ENCODE results near the gene ATP8A2. TPM values are rescaled to one million over a fixed set of nuclear protein-coding genes. Genes with fewer than 3 reads are reported as not detected.

ATP8A2 gene
- total RNA-seq, 1 experiment from 2014 or later, result 0.26 TPM

DNA sequence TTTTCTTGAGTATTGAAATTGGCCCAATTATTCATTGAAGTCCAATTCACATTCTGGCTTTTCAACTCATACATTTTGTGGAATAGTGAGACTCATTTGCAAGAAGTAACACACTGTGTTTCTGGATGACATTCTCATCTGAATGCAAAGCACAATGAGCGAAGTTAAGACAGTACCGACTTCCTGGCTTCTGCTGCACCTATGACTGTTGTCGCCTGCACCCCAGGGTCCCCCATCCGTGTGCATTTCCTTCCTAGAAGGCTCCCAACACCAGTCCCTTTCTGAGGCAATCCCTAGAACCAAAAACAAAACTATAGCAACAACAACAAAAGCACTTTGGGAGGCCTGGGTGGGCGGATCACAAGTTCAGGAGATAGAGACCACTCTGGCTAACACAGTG is 496.7 kb downstream of the ATP8A2 start:
- CTCF ChIA-PET, result no interaction called here
- Mint-ChIP-seq H3K27me3 (ENCODE audit: insufficient read depth, unreplicated experiment) (no peaks in the 10 kb centered on the region), H3K36me3 (ENCODE audit: insufficient read depth, unreplicated experiment) (no peaks in the 10 kb centered on the region), H3K4me3 (ENCODE audit: unreplicated experiment) (no peak overlapping the region), H3K9me3 (ENCODE audit: unreplicated experiment) (no peaks in the 10 kb centered on the region), H3K4me1 (ENCODE audit: insufficient read depth, unreplicated experiment) (no peaks in the 10 kb centered on the region), H3K27ac (ENCODE audit: low read depth, unreplicated experiment) (no peak overlapping the region)
- TF ChIP-seq, protein P1, sequence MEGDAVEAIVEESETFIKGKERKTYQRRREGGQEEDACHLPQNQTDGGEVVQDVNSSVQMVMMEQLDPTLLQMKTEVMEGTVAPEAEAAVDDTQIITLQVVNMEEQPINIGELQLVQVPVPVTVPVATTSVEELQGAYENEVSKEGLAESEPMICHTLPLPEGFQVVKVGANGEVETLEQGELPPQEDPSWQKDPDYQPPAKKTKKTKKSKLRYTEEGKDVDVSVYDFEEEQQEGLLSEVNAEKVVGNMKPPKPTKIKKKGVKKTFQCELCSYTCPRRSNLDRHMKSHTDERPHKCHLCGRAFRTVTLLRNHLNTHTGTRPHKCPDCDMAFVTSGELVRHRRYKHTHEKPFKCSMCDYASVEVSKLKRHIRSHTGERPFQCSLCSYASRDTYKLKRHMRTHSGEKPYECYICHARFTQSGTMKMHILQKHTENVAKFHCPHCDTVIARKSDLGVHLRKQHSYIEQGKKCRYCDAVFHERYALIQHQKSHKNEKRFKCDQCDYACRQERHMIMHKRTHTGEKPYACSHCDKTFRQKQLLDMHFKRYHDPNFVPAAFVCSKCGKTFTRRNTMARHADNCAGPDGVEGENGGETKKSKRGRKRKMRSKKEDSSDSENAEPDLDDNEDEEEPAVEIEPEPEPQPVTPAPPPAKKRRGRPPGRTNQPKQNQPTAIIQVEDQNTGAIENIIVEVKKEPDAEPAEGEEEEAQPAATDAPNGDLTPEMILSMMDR (IDR thresholded peaks at IDR 0.05; ENCODE audit: unreplicated experiment), result no peak
- DNase-seq (ENCODE audit: unreplicated experiment), result no peak
- intact Hi-C loops (cut with micrococcal nuclease), result no loop called here
- POLR2A ChIA-PET, result no interaction called here
- BruUV-seq (replicated peaks), result no TSS peak

- no peaks in the 10 kb centered on the region for H3K4me1 Mint-ChIP-seq (ENCODE audit: insufficient read depth, unreplicated experiment)
- no peaks in the 10 kb centered on the region for H3K9me3 Mint-ChIP-seq (ENCODE audit: unreplicated experiment)
- intact Hi-C loops (cut with micrococcal nuclease), result no loop called here
- H3K27ac Mint-ChIP-seq (ENCODE audit: low read depth, unreplicated experiment), result no peak overlapping the region
- TF ChIP-seq, protein P1 (IDR thresholded peaks at IDR 0.05; ENCODE audit: unreplicated experiment), result no peak
- H3K4me3 Mint-ChIP-seq (ENCODE audit: unreplicated experiment), result no peak overlapping the region
- H3K27me3 Mint-ChIP-seq (ENCODE audit: insufficient read depth, unreplicated experiment), result no peaks in the 10 kb centered on the region
- DNase-seq (ENCODE audit: unreplicated experiment), result no peak
- ChIA-PET CTCF (no interaction called here), POLR2A (no interaction called here)
- no peaks in the 10 kb centered on the region for H3K36me3 Mint-ChIP-seq (ENCODE audit: insufficient read depth, unreplicated experiment)
- no TSS peak for BruUV-seq (replicated peaks)
Measured at GRCh38 chr13:25869941-25870340, 498.2 kb downstream of the ATP8A2 start.

GRCh38 chr13:25871389-25872125 is 499.8 kb downstream of the ATP8A2 start:
- no peak overlapping the region for H3K27ac Mint-ChIP-seq (ENCODE audit: low read depth, unreplicated experiment)

DNA sequence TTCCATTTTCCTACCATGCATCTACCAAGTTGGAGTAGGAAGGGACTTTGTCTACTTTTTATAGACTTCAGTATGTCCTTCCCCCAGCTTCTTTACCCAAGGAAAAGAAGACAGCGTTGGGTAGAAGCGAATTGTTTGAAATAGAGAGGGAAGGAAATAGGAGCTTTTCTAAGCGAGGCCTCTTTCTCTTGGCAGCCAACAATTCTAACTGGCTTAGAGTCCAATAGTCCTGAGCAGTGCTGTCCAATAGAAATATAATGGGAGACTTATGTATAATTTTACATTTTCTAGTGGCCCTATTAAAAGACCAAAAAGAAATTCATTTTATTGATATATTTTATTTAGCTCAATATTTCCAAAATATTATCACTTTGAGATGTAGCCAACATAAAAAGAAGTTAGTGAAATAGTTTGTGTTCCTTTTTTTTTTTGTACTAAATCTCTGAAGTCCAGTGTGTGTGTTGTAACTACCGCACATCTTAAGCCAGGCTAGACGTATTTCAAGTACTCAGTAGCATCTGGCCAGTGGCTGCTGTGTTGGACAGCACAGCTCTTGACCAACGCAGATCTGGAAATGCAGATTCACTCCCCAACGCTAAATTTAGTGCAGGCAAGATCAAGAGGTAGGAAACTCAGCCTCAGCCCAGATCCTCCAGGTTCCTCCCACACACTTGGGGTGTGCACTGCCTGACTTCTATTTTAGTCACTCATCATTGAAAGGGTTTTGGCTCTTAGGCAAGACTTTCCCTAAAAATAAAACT is 500.9 kb downstream of the ATP8A2 start:
- TF ChIP-seq, protein P1 (IDR thresholded peaks at IDR 0.05; ENCODE audit: unreplicated experiment), result no peak
- BruUV-seq (replicated peaks), result no TSS peak
- no peaks in the 10 kb centered on the region for H3K9me3 Mint-ChIP-seq (ENCODE audit: unreplicated experiment)
- H3K4me1 Mint-ChIP-seq (ENCODE audit: insufficient read depth, unreplicated experiment), result no peaks in the 10 kb centered on the region
- peak; percentile 30 for DNase-seq (ENCODE audit: unreplicated experiment)
- intact Hi-C loops (cut with micrococcal nuclease), result no loop called here
- no peak overlapping the region for H3K4me3 Mint-ChIP-seq (ENCODE audit: unreplicated experiment)
- ChIA-PET CTCF (no interaction called here), POLR2A (interaction anchor here (0.7 to 0.9 kb wide), 2 partner anchors 17 to 29 kb away, joined by 3 to 4 read pairs; no protein-coding TSS in a partner anchor)
- H3K36me3 Mint-ChIP-seq (ENCODE audit: insufficient read depth, unreplicated experiment), result no peaks in the 10 kb centered on the region
- H3K27ac Mint-ChIP-seq (ENCODE audit: low read depth, unreplicated experiment), result no peak overlapping the region
- no peaks in the 10 kb centered on the region for H3K27me3 Mint-ChIP-seq (ENCODE audit: insufficient read depth, unreplicated experiment)

More at GRCh38 chr13:25871389-25872125, 499.8 kb downstream of the ATP8A2 start:
- Mint-ChIP-seq H3K36me3 (ENCODE audit: insufficient read depth, unreplicated experiment) (no peaks in the 10 kb centered on the region), H3K4me1 (ENCODE audit: insufficient read depth, unreplicated experiment) (no peaks in the 10 kb centered on the region), H3K9me3 (ENCODE audit: unreplicated experiment) (no peaks in the 10 kb centered on the region), H3K4me3 (ENCODE audit: unreplicated experiment) (no peak overlapping the region), H3K27me3 (ENCODE audit: insufficient read depth, unreplicated experiment) (no peaks in the 10 kb centered on the region)
- no TSS peak for BruUV-seq (replicated peaks)
- intact Hi-C loops (cut with micrococcal nuclease), result no loop called here
- ChIA-PET POLR2A (interaction anchor here (0.6 kb wide), 1 partner anchor 216 kb away, joined by 5 read pairs; no protein-coding TSS in a partner anchor), CTCF (interaction anchor here (0.5 kb wide), 1 partner anchor 1806 kb away, joined by 3 read pairs; no protein-coding TSS in a partner anchor)
- DNase-seq (ENCODE audit: unreplicated experiment), result no peak
- TF ChIP-seq, protein P1 (IDR thresholded peaks at IDR 0.05; ENCODE audit: unreplicated experiment), result no peak

Measured in MCF 10A (cell line).